GM12892 (cell line): Measurements from ENCODE around the gene POU2F3.

ENCODE experiments used
- POLR2A ChIP-seq: IDR thresholded peaks from 2 replicates; pipeline ENCODE4 v1.6.1; 2011; ENCODE audit warnings: low read depth, low read length, control low read depth
- POLR2AphosphoS5 ChIP-seq: IDR thresholded peaks from 2 replicates; pipeline ENCODE4 v1.6.1; 2011; ENCODE audit warnings: low read depth, low read length, control low read depth

DNA sequence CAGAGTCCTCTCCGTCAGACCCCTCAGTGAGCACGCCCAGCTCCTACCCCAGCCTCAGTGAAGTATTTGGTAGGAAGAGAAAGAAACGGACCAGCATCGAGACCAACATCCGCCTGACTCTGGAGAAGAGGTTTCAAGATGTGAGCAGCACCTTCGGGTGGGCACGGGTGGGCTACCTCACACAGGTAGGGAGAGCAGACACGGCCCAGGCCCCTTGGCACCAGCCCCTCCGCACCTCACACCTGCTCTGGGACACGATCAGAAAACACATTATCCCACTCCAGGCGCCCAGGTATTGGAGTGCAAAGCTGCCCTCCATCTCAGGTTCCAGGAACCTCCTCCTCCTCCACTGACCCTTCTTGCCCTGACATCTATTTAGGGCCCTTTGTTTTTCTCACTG lies 67.5 kb downstream of the POU2F3 start:
- no peak for TF ChIP-seq POLR2AphosphoS5
- no peak for TF ChIP-seq POLR2A
